Natural killer cell (primary cell): ENCODE measurements around the gene CETN1. TPM values are rescaled to one million over a fixed set of nuclear protein-coding genes. Genes with fewer than 3 reads are reported as not detected.

ENCODE experiments used
- ATAC-seq, 3 donors: fragments of 150-1000 bp in 2 of 3; fragments of 200-7000 bp in 1 of 3; cut with Tn5 transposase; 1 replicate in 1 of 3; 2 replicates in 2 of 3; pipeline ENCODE4 v1.10.0; 2021; ENCODE audit warnings: mild to moderate bottlenecking in 2 of 3, moderate library complexity in 2 of 3
- DNase-seq, 2 donors: peaks; one replicate each; pipeline versions ENCODE4 v3.0.0 to v3.0.0-alpha.2; 2013 to 2021; ENCODE audit warnings: mixed read lengths in 1 of 2
- H3K27ac ChIP-seq: one replicate; pipeline ENCODE4 v1.5.1; 2013; ENCODE audit warnings: mild to moderate bottlenecking, low read length
- H3K27me3 ChIP-seq: one replicate; pipeline ENCODE4 v1.6.1; 2013; ENCODE audit warnings: low read length; ENCODE audit not compliant: control insufficient read depth, insufficient read depth
- H3K36me3 ChIP-seq: one replicate; pipeline ENCODE4 v1.6.1; 2013; ENCODE audit warnings: low read length; ENCODE audit not compliant: control insufficient read depth, insufficient read depth
- H3K4me1 ChIP-seq: one replicate; pipeline ENCODE4 v1.6.1; 2013; ENCODE audit warnings: low read length; ENCODE audit not compliant: control insufficient read depth, insufficient read depth
- H3K4me3 ChIP-seq: one replicate; pipeline ENCODE4 v1.5.1; 2013; ENCODE audit warnings: low read length
- H3K9me3 ChIP-seq: one replicate; pipeline ENCODE4 v1.6.1; 2013; ENCODE audit warnings: low read length; ENCODE audit not compliant: control insufficient read depth, insufficient read depth
- H3K27ac Mint-ChIP-seq, 2 donors: one replicate each; pipeline ENCODE4 v1.8.0; 2022; ENCODE audit warnings: mild to moderate bottlenecking in 2 of 2, mixed read lengths in 2 of 2, moderate library complexity in 1 of 2
- H3K27me3 Mint-ChIP-seq, 2 donors: one replicate each; pipeline ENCODE4 v1.8.0; 2022; ENCODE audit warnings: low read depth in 2 of 2, mixed read lengths in 2 of 2
- H3K36me3 Mint-ChIP-seq: one replicate; pipeline ENCODE4 v1.8.0; 2022; ENCODE audit warnings: mixed read lengths
- H3K4me1 Mint-ChIP-seq, 2 donors: one replicate each; pipeline ENCODE4 v1.8.0; 2022; ENCODE audit warnings: mixed read lengths in 2 of 2
- H3K4me3 Mint-ChIP-seq: one replicate; pipeline ENCODE4 v1.8.0; 2022; ENCODE audit warnings: mild to moderate bottlenecking, moderate library complexity, mixed read lengths
- H3K9me3 Mint-ChIP-seq, 2 donors: one replicate each; pipeline ENCODE4 v1.8.0; 2022; ENCODE audit warnings: mixed read lengths in 2 of 2
- WGBS: methylation state at CpG from one replicate; pipeline ENCODE4 v1.1.7; 2013; ENCODE audit warnings: missing lambda C conversion rate; ENCODE audit not compliant: insufficient coverage; 5-methylcytosine and 5-hydroxymethylcytosine counted together
- intact Hi-C: fragments of 100-400 bp; cut with micrococcal nuclease; formaldehyde crosslinking; loops from one replicate; pipeline ENCODE4 v1.14.2; 2022
- total RNA-seq, 4 donors: library from RNA; stranded (reverse); fragments of 120-200 nt in 1 of 4; gene quantifications; one replicate each; pipeline versions ENCODE4 v1.2.3 to v1.2.4, GENCODE V29; 2013 to 2022
- TF ChIP-seq, protein P1 (sequence below): fragments of 200-600 bp; IDR thresholded peaks from one replicate; pipeline ENCODE4 v1.8.0; 2022; ENCODE audit warnings: antibody characterized with exemption

The CETN1 gene
- total RNA-seq, 3 donors from 2014 or later (not counting 1 experiment from before 2014, with no cell fraction given), result not detected

DNA sequence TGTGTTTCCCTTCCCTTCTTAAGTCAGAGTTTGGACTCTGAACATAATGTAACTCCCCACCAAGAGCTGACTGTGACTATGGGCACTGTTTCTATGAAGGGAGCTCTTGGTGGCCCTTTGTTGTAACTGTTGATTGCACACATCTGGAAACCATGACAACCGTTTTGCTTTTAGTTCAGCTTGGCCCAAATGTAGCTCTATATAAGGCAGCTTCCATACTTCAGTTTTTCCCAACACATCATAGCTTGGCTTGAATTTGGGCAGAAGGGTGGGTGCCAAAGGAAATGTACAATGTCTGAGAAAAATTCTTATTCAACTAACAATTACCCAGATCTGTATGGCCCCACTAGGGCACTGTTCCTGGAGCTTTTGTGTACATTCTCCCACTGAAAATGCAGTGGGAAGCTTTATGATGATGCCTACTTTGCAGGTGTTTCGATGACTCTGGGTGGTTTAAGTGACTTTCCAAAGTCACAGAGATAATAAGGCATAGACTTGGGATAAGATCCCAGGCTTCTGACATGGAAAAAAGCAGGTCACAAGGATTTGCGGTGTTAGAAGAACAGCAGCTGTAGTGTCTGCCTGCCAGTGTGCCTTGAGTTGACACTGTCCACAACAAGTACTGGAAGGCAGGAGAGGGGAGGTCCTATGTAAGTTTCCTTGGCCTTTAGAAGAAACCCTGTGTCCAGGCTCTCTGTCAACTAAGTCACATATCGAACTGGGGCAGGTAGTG is 2.4 kb upstream of the CETN1 start:
- no peak for DNase-seq

DNA sequence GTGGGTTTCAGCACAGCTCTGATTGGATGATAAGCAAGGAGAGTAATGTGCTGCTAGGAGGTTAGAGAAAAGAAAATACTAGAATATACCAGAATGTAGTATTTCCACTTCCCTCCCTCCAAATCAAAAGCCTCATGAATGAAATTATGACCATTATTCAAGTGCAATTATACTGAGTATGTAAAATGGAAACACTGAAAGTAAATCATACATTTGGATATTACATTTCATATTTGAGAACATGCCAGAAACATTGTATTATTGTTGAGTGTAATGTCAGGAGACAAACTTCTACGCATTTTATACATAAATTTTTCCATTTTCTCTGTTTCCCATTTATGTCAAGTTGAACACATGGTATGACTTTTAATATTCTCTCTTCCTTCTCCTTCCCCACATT is 942 bp upstream of the CETN1 start:
- DNase-seq, result no peak
- no peak overlapping the region for H3K4me3 ChIP-seq
- Mint-ChIP-seq H3K27me3 (peaks cover 17 to 19% of the 10 kb centered on the region in 2 donors), H3K4me1 (no peaks in the 10 kb centered on the region), H3K4me3 (no peak overlapping the region), H3K36me3 (no peaks in the 10 kb centered on the region), H3K9me3 (no peaks in the 10 kb centered on the region), H3K27ac (no peak overlapping the region)
- no peaks in the 10 kb centered on the region for H3K36me3 ChIP-seq
- no peaks in the 10 kb centered on the region for H3K27me3 ChIP-seq
- intact Hi-C loops, result no loop called here
- H3K9me3 ChIP-seq, result no peaks in the 10 kb centered on the region
- no peak overlapping the region for H3K27ac ChIP-seq
- no peak for ATAC-seq
- 100% methylated on average over 1 of the region's 1 CpG for WGBS
- H3K4me1 ChIP-seq, result no peaks in the 10 kb centered on the region
- TF ChIP-seq, protein P1, sequence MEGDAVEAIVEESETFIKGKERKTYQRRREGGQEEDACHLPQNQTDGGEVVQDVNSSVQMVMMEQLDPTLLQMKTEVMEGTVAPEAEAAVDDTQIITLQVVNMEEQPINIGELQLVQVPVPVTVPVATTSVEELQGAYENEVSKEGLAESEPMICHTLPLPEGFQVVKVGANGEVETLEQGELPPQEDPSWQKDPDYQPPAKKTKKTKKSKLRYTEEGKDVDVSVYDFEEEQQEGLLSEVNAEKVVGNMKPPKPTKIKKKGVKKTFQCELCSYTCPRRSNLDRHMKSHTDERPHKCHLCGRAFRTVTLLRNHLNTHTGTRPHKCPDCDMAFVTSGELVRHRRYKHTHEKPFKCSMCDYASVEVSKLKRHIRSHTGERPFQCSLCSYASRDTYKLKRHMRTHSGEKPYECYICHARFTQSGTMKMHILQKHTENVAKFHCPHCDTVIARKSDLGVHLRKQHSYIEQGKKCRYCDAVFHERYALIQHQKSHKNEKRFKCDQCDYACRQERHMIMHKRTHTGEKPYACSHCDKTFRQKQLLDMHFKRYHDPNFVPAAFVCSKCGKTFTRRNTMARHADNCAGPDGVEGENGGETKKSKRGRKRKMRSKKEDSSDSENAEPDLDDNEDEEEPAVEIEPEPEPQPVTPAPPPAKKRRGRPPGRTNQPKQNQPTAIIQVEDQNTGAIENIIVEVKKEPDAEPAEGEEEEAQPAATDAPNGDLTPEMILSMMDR, result no peak

More for the DNA sequence above, 2.4 kb upstream of the CETN1 start:
- H3K4me3 Mint-ChIP-seq, result no peak overlapping the region
- ATAC-seq, result no peak
- WGBS, result 94% methylated on average over 4 of the region's 4 CpGs
- H3K36me3 Mint-ChIP-seq, result no peaks in the 10 kb centered on the region
- Histone ChIP-seq H3K27ac (no peak overlapping the region), H3K4me3 (no peak overlapping the region), H3K9me3 (no peaks in the 10 kb centered on the region), H3K4me1 (no peaks in the 10 kb centered on the region), H3K27me3 (no peaks in the 10 kb centered on the region), H3K36me3 (no peaks in the 10 kb centered on the region)
- intact Hi-C loops, result no loop called here
- TF ChIP-seq, protein P1, result no peak
- peaks cover 15 to 17% of the 10 kb centered on the region in 2 donors for H3K27me3 Mint-ChIP-seq
- H3K27ac Mint-ChIP-seq, result no peak overlapping the region
- H3K9me3 Mint-ChIP-seq, result no peaks in the 10 kb centered on the region
- H3K4me1 Mint-ChIP-seq, result no peaks in the 10 kb centered on the region

- no peaks in the 10 kb centered on the region for H3K36me3 ChIP-seq
- Mint-ChIP-seq H3K4me1 (no peaks in the 10 kb centered on the region), H3K9me3 (no peaks in the 10 kb centered on the region), H3K4me3 (no peak overlapping the region), H3K27ac (no peak overlapping the region), H3K27me3 (peaks cover 6 to 10% of the 10 kb centered on the region in 2 donors), H3K36me3 (no peaks in the 10 kb centered on the region)
- no peak overlapping the region for H3K27ac ChIP-seq
- TF ChIP-seq, protein P1, result no peak
- DNase-seq (no peak), ATAC-seq (no peak)
- H3K4me3 ChIP-seq, result no peak overlapping the region
- no peaks in the 10 kb centered on the region for H3K4me1 ChIP-seq
- intact Hi-C loops, result no loop called here
- no peaks in the 10 kb centered on the region for H3K27me3 ChIP-seq
- no peaks in the 10 kb centered on the region for H3K9me3 ChIP-seq
- 90% methylated on average over 3 of the region's 3 CpGs for WGBS
Measured at GRCh38 chr18:581096-581495, 916 bp downstream of the CETN1 start.

DNA sequence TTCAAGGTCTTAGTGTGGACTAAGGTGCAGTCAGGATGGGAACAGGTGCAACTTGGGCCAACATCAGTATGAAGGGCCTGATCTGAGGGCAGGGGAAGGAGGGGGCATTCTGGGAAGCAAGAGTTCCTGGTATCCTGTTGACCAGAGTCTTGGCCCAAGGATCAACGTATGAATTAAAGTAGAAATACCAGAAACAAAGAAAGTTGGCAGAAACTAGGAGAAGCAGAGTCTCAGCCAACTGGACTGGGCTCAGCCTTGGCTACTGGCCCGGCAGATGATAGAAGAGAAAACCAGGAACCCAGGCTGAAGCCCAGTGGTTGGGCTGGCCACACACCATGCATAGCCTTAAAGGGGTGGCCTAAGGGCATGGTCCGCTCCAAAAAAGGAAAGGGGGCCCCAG is 2.3 kb downstream of the CETN1 start:
- no peaks in the 10 kb centered on the region for H3K4me1 Mint-ChIP-seq
- H3K27ac Mint-ChIP-seq, result no peak overlapping the region
- intact Hi-C loops, result no loop called here

More for the DNA sequence above, 2.3 kb downstream of the CETN1 start:
- 71% methylated on average over 3 of the region's 3 CpGs for WGBS
- ATAC-seq (no peak), DNase-seq (no peak)
- no peak overlapping the region for H3K4me3 ChIP-seq
- Mint-ChIP-seq H3K36me3 (no peaks in the 10 kb centered on the region), H3K9me3 (no peaks in the 10 kb centered on the region), H3K4me3 (no peak overlapping the region), H3K27me3 (peaks cover 7 to 10% of the 10 kb centered on the region in 2 donors)
- no peaks in the 10 kb centered on the region for H3K4me1 ChIP-seq
- TF ChIP-seq, protein P1, result no peak
- H3K27me3 ChIP-seq, result no peaks in the 10 kb centered on the region
- H3K9me3 ChIP-seq, result no peaks in the 10 kb centered on the region
- H3K36me3 ChIP-seq, result no peaks in the 10 kb centered on the region
- no peak overlapping the region for H3K27ac ChIP-seq
